Measurements from ENCODE around the gene NBDY.

NBDY gene

DNA sequence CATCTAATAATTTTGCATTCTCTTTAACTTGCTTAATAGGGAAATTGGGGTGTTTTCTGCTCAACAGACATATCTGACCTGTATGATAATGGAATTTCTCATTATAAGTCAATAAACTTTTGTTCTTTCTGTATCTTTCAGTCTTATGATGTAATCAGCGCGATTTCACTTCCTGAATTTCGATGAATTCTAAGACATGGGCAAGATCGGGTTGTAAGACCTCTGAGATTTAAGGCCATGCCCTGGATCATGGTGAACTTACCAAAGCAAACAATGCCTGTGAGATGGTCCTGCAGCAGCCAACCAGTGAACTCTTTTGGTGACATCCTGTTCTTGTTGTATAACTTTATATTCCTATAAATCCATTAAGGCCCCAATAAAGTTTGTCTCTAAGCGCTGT, 88.1 kb downstream of the NBDY start:
- DNase-seq (ENCODE audit: extremely low read depth, low read depth), result no peak
- no peak for TF ChIP-seq CTCF (IDR thresholded peaks at IDR 0.05; ENCODE audit: low read depth, low read length)

- no peak for TF ChIP-seq CTCF (IDR thresholded peaks at IDR 0.05; ENCODE audit: low read depth, low read length)
- no peak for DNase-seq (ENCODE audit: extremely low read depth, low read depth)
Measured at GRCh38 chrX:56826020-56826419, 97.0 kb downstream of the NBDY start.

DNA sequence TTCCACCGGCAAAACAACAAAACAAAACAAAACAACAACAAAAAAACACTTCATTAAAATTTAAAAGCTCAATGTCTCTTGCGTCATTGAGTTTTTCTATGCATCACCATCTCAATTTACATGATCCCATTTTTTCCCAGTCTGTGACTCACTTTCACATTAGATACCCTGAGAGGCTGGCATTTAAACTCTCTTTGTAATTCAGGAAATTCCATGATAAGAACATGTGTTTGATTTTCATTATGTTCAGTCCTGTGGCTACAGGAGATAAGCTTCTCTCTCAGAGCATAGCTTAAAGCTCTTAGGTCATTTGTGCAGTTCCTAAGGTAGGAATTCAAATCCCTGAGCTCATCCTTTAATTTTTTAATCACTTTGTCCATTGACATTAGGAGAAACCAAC, 104.6 kb downstream of the NBDY start:
- no peak for TF ChIP-seq CTCF (IDR thresholded peaks at IDR 0.05; ENCODE audit: low read depth, low read length)
- DNase-seq (ENCODE audit: extremely low read depth, low read depth), result no peak

DNA sequence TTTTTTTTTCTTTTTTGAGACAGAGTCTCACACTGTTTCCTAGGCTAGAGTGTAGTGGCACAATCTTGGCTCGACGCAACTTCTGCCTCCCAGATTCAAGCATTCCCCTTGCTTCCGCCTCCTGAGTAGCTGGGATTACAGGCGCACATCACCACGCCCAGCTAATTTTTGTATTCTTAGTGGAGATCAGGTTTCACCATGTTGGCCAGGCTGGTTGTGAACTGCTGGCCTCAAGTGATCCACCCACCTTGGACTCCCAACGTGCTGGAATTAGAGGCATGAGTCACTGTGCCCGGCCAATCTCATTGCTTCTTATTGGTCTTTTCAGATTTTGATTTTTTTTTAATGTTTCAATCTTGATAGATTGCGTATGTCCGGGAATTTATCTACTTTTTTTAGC, 124.4 kb downstream of the NBDY start:
- no peak for TF ChIP-seq CTCF (IDR thresholded peaks at IDR 0.05; ENCODE audit: low read depth, low read length)
- DNase-seq (ENCODE audit: extremely low read depth, low read depth), result no peak

- no peak for TF ChIP-seq CTCF (IDR thresholded peaks at IDR 0.05; ENCODE audit: low read depth, low read length)
- DNase-seq (ENCODE audit: extremely low read depth, low read depth), result no peak
Measured at GRCh38 chrX:56857042-56857441, 128.0 kb downstream of the NBDY start.

DNA sequence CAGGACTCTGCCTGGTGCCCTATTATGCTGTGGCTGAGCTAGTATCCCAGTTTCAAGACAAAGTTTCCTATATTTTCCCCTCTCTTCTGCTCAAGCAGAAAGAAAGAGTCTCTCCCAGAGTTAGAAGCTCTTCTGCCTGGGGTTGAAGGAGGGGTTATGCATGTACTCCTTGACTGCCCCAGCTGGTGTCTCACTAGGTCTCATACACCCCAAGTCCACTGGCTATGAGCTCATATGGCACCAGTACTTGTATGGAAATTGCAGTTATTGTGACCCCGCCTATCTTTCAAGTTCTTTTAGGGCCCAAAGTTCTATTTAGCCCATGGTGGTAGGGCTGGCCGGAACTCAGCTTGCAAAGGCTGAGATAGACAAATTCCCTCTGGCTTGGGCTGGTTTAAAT, 131.8 kb downstream of the NBDY start:
- no peak for DNase-seq (ENCODE audit: extremely low read depth, low read depth)
- TF ChIP-seq CTCF (IDR thresholded peaks at IDR 0.05; ENCODE audit: low read depth, low read length), result no peak

Data from AG09319 (cell line).